T-helper 17 cell (primary cell): ENCODE data around the gene TRAF7. TPM values are rescaled to one million over a fixed set of nuclear protein-coding genes. Genes with fewer than 3 reads are reported as not detected.
A peak's percentile ranks its signal among the peaks of the same experiment; 100 is the strongest.
"Not testable (repeated sequence)": the region's sequence is repeated elsewhere in the genome, so short reads cannot be mapped to it uniquely, and the experiment has no call there.

ENCODE experiments used
- ATAC-seq: fragments of 150-1000 bp; cut with Tn5 transposase; 2 replicates; pipeline ENCODE4 v1.10.0; 2021; ENCODE audit warnings: mild to moderate bottlenecking, moderate library complexity
- DNase-seq, 3 donors: peaks; one replicate each; pipeline versions ENCODE4 v3.0.0 to v3.0.0-alpha.2; 2020 to 2021
- H3K9me3 ChIP-seq: one replicate; pipeline ENCODE4 v1.7.0; 2013; ENCODE audit warnings: low read length, mild to moderate bottlenecking; ENCODE audit not compliant: control insufficient read depth, poor library complexity, severe bottlenecking
- H3K27ac Mint-ChIP-seq: one replicate; pipeline ENCODE4 v1.8.0; 2022; ENCODE audit warnings: mild to moderate bottlenecking, moderate library complexity, mixed read lengths
- H3K27me3 Mint-ChIP-seq: one replicate; pipeline ENCODE4 v1.8.0; 2022; ENCODE audit warnings: mixed read lengths
- H3K36me3 Mint-ChIP-seq: one replicate; pipeline ENCODE4 v1.8.0; 2022; ENCODE audit warnings: low read depth, mixed read lengths
- H3K4me1 Mint-ChIP-seq: one replicate; pipeline ENCODE4 v1.8.0; 2022; ENCODE audit warnings: mild to moderate bottlenecking, mixed read lengths
- H3K4me3 Mint-ChIP-seq: one replicate; pipeline ENCODE4 v1.8.0; 2022; ENCODE audit warnings: mild to moderate bottlenecking, moderate library complexity, mixed read lengths
- total RNA-seq, 4 donors: library from RNA in 2 of 4; stranded (reverse) in 2 of 4; gene quantifications; one replicate each; pipeline ENCODE4 v1.2.3 and lab custom pipeline; 2022 to 2026

TRAF7 gene
- total RNA-seq, 2 donors from 2014 or later: 32.4 to 35.0 TPM

DNA sequence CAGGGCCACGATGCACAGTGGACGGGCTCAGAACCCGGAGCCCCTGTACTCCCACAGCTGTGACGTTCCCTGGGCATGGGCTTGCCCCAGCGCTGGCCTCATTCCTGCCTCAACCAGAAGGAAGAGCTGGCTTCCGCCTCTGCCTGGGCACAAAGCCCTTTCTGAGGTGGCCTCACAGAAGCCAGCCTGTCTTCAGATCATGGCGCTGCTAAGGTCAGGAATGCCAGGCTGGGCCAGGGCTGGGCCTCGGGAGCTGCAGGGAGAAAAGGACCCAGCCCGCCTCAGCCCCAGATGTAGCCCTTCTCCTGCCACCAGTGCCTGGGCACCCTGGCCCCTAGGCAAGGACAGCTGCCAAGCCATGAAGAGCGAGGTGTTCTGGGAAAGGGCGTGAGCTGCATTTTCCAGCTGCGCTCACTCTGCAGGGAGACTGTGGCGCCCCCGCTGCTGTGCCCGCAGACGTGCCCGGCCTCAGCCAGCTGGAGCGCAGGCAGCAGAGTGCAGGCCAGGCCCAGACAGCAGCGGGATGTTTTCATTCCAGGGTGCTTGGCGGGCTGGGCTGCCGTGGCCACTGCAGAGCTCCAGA, 29.3 kb upstream of the TRAF7 start:
- not testable (repeated sequence) for H3K27ac Mint-ChIP-seq, H3K9me3 ChIP-seq, H3K27me3 Mint-ChIP-seq, ATAC-seq, H3K4me3 Mint-ChIP-seq, H3K36me3 Mint-ChIP-seq, DNase-seq
- peaks cover 10% of the 10 kb centered on the region for H3K4me1 Mint-ChIP-seq

DNA sequence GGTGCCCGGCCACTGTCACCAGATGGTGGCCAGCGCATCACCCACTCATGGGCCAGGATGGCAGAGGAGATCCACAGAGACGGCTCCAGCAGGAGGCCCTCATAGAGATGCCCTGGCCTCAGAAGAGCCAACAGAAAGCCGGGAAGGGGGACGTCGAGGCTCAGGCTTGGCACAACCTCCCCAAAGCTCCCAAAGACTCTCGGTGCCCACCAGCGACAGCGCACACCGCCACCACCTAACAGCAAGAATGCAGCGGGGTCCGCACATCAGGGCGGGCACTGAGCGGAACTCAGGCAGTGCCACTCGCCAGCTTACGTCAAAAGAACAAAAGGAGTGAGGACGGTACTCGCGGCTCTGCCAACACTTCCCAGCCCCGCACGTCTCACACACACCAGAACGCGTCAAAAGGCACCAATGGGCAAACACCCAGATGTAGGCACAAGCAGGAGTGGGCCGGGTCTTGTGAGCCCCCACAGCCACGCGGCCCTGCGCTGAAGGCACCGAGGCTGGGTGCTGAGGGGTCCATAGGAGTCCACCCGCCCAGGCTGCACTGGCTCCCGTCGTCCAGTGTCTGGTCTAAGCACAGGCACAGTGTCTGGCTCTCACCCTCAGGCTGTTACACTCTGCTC, 28.5 kb upstream of the TRAF7 start:
- peaks cover 10% of the 10 kb centered on the region for H3K4me1 Mint-ChIP-seq
- H3K4me3 Mint-ChIP-seq, ATAC-seq, H3K36me3 Mint-ChIP-seq, H3K27me3 Mint-ChIP-seq, H3K9me3 ChIP-seq, DNase-seq: not testable (repeated sequence)
- H3K27ac Mint-ChIP-seq: peak overlapping the region; percentile 37

DNA sequence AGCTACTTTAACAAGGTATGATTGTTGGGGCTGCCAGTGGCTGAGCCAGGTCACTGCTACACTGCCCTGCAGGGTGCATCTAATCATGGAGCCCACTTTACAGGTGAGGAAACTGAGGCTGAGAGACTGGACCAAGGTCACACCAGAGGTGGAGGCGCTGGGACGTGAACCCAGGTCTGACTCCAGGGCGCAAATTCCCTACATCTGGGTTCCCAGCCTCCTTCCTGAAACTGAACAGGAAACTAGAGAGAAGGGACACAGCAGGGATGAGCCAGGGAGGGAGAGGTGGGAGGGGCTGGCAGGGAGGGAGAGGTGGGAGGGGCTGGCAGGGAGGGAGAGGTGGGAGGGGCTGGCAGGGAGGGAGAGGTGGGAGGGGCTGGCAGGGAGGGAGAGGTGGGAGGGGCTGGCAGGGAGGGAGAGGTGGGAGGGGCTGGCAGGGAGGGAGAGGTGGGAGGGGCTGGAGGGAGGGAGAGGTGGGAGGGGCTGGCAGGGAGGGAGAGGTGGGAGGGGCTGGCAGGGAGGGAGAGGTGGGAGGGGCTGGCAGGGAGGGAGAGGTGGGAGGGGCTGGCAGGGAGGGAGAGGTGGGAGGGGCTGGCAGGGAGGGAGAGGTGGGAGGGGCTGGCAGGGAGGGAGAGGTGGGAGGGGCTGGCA, 27.8 kb upstream of the TRAF7 start:
- Mint-ChIP-seq H3K27ac (peak overlapping the region; percentile 37), H3K4me1 (peaks cover 10% of the 10 kb centered on the region)
- DNase-seq (peak in 1 of 3 donors; percentile 49), ATAC-seq (peak; percentile 5)
- not testable (repeated sequence) for H3K9me3 ChIP-seq, H3K4me3 Mint-ChIP-seq, H3K36me3 Mint-ChIP-seq, H3K27me3 Mint-ChIP-seq

DNA sequence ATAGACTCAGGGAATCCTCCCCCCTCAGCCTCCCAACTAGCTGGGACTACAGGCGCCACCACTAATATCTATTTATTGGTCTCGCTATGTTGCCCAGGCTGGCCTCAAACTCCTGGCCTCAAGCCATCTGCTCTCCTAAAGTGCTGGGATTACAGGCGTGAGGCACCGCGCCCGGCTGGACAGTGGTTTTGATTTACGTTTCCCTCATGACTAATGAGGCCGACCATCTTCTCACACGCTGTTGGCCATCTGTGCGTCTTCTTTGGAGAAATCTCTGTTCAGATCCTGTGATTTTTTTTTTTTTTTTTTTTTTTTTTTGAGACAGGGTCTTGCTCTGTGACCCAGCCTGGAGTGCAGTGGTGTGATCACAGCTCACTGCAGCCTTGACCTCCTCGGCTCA, 26.3 kb upstream of the TRAF7 start:
- not testable (repeated sequence) for H3K27me3 Mint-ChIP-seq, H3K4me3 Mint-ChIP-seq, ATAC-seq, DNase-seq, H3K36me3 Mint-ChIP-seq, H3K9me3 ChIP-seq
- Mint-ChIP-seq H3K27ac (peak overlapping the region; percentile 16), H3K4me1 (peaks cover 10% of the 10 kb centered on the region)

DNA sequence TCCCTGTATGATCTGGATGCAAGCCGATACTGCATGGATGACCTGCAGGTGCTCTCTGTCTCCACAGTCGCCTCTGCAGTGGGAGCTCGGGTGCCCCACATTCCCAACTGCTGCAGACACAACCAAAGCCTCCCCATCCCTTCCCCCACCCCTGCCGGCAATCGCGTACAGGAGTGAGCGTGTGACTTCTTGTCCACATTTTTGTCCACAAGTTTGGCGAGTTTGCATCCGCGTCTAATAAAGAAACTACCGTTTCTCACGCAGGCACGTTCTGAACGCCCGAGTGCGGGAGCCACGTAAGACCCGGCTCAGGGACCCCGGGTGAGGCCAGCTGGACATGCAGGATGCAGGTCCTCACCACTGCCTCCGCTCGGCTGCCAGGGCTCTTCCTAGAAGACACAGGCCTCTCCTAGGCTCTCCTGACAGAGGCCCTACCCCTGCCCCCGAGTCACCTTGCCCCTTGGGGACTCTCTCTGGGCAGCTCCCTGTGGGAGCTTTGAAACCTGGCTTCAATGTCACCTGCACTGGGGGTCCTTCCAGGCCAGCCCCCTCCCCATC, 25.6 kb upstream of the TRAF7 start:
- not testable (repeated sequence) for H3K27me3 Mint-ChIP-seq, DNase-seq, H3K27ac Mint-ChIP-seq

DNA sequence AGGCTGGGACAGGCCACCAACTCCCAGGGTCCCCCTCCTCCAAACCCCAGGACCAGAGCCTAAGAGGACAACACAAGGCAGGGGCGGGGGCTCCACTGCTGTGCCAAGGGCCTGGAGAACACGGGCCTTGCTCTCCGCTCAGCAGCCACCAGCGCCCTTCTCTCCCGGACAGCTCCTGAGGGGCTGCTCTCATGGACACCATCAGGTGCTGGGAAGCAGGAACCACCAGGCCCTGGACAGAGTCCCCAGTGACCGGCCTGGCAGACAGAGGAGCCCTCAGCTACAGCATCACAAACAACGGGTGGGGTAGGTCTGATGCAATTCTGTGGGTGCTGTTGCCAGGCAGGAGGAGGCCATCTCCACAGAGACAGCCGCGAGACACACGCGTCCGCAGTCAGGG, 21.8 kb upstream of the TRAF7 start:
- not testable (repeated sequence) for ATAC-seq, H3K4me1 Mint-ChIP-seq, H3K27ac Mint-ChIP-seq, H3K36me3 Mint-ChIP-seq, DNase-seq, H3K9me3 ChIP-seq, H3K27me3 Mint-ChIP-seq
- peak overlapping the region; percentile 28 for H3K4me3 Mint-ChIP-seq

More for the DNA sequence above, 25.6 kb upstream of the TRAF7 start:
- not testable (repeated sequence) for H3K36me3 Mint-ChIP-seq, H3K9me3 ChIP-seq, H3K4me3 Mint-ChIP-seq, ATAC-seq
- peaks cover 12% of the 10 kb centered on the region for H3K4me1 Mint-ChIP-seq

DNA sequence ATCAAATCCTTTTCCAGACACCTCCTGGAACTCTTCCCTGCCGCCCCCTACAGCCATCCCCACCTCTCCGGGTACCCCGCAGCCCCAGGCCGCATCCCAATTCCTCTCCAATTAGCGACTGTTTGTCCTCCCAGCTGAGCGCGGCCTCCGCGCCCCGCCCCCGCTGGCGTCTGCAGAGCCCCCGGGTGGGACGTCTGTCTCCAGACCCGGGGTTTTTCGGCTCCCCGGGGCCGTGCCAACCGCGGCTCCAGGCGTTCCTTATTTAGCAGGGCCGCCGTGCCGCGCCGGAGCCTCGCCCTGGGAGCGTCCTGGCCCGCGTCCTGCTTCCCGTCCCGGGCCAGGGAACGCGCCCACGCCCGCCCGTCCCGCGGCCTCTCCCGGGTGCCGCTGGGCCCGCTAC, 20.5 kb upstream of the TRAF7 start:
- not testable (repeated sequence) for H3K9me3 ChIP-seq, ATAC-seq, H3K36me3 Mint-ChIP-seq, DNase-seq, H3K27me3 Mint-ChIP-seq, H3K4me1 Mint-ChIP-seq, H3K27ac Mint-ChIP-seq
- H3K4me3 Mint-ChIP-seq: peak overlapping the region; percentile 86

DNA sequence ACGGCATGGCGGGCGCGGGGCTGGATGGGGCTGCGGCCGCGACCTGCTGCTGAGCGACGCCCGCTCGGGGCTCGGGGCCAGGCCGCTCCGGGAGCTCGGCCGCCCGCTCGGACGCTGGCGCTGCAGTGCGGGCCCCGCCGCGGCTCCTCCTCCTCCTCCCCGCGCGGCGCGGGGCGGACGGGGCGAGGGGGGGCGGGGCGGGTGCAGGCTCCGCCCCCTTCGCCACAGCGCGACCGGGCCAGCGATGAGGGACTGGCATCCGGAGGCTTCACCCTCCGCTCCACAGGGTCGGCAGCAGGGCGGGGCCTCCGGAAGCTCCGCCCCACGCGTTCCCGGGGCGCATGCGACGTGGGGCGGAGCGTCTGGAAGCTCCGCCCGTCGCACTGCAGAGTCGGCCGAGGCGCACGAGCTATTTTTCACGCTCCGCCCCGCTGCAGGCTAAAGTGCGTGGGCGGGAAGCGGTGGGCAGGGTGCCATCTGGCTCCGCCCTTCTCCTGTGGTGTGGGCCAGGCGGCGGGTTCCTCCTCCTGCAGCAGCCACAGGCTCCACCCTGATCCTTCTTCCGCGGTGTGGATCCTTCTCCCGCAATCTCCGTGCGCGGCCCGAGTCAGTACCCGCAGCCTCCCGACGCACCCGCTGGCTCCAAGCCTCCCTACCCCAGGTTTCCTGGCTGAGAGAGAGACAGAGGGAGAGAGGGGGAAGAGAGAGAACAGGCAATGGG, 19.7 kb upstream of the TRAF7 start, which contains the start of gene PKD1:
Gene PKD1, minus strand, starts transcription at position 129 of the 721 bp plus-strand sequence. CDS start 209 bp downstream, outside the sequence.
- Mint-ChIP-seq H3K27ac (peak within 1 kb of the TSS; percentile 93), H3K4me1 (peaks cover 12% of the 10 kb centered on the region), H3K4me3 (peak within 1 kb of the TSS; percentile 92)
- DNase-seq (peak; percentile 98 to 100 (median 100)), ATAC-seq (peak; percentile 83)
- H3K9me3 ChIP-seq, H3K36me3 Mint-ChIP-seq, H3K27me3 Mint-ChIP-seq: not testable (repeated sequence)

DNA sequence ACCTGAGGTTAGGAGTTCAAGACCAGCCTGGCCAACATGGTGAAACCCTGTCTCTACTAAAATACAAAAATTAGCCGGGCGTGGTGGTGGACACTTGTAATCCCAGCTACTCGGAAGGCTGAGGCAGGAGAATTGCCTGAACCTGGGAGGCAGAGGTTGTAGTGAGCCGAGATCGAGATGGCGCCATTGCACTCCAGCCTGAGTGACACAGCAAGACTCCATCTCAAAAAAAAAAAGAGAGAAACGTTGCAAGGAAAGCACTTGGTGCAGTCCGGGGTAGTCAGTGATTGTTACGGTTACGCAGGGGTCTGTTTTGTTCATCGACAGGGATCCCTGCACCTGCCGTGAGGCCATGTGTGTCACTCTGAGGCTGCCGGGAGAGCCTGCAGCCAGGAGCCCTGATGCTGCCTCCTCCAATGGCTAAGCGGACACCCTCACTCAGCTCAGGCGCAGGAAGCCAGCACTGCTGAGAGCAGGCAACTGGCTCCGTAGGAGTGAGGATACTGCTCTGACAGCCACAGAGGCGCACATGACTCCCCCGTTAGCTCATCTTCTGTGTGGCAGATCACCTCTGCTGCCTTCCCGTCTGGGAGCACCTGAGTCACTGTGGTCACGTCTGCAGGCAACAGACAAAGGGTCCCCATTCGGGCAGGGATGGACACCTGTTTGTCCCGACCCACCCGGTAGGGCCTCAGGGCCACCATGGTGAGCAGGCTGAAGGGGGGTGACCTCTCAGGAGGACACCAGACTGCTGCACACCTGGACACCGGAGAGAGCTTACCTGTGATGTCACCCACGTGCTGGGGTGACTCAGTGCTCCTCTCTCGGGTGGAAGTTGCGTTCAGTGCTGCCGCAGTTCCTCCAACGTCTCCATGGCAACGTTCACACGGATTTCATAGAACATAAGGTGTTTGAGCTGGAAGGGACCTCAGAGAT, 12.4 kb upstream of the TRAF7 start:
- Mint-ChIP-seq H3K36me3 (no peaks in the 10 kb centered on the region), H3K4me1 (peaks cover 9% of the 10 kb centered on the region), H3K4me3 (no peak overlapping the region), H3K27ac (no peak overlapping the region), H3K27me3 (no peaks in the 10 kb centered on the region)
- ATAC-seq (no peak), DNase-seq (no peak)
- no peaks in the 10 kb centered on the region for H3K9me3 ChIP-seq

DNA sequence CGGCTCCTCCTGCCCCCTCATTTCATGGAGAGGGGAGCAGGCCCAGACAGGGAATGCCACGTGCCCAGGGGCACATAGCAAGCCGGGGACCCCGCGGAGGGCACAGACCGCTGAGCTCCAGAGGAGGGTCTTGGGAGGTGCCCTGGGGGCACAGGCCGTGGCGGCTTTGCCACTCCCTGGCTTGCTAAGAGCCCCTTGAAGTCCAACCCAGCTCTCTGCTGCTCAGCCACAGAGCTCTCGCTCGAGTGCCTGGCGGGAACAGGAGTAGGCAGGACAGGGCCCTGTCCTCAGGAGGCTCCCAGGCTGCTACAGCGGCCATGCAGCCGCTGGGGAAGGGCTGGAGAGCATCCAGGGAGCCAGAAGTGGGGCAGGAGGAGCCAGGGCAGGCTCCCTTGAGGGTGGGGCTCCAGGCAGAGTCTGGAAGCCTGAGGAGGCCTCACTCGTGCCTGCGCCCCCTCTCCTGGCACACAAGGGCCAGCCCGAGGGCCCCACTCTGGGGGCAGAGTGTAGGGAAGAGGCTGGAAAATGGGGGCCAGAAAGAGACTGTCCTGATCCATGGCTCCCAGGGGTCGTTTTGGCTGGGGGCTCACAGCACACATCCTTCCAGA, 11.6 kb upstream of the TRAF7 start:
- Mint-ChIP-seq H3K4me3 (no peak overlapping the region), H3K27ac (no peak overlapping the region), H3K27me3 (no peaks in the 10 kb centered on the region), H3K36me3 (no peaks in the 10 kb centered on the region), H3K4me1 (peaks cover 9% of the 10 kb centered on the region)
- ATAC-seq (no peak), DNase-seq (no peak)
- no peaks in the 10 kb centered on the region for H3K9me3 ChIP-seq

DNA sequence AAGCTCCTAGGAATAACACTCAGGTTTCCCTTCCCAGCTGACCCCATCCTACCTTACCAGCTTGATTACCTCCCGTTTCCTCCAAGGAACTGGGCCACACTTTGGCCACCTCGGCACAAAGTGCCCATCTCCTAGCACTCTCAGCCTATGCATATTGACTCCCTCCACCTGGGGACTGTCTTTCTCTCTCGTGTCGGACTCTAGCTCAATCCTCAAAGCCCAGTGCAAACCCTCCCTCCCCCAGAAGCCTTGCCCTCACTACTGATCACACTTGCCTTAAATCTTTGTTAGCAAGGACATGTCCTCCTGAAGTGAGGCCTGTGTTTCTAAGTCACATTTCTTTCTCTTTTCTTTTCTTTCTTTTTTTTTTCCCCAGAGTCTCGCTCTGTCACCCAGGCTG, 9.7 kb upstream of the TRAF7 start:
- no peaks in the 10 kb centered on the region for H3K36me3 Mint-ChIP-seq
- no peak overlapping the region for H3K27ac Mint-ChIP-seq
- ATAC-seq (no peak), DNase-seq (no peak)
- no peaks in the 10 kb centered on the region for H3K27me3 Mint-ChIP-seq
- H3K9me3 ChIP-seq: no peaks in the 10 kb centered on the region
- H3K4me3 Mint-ChIP-seq: no peak overlapping the region
- peaks cover 6% of the 10 kb centered on the region for H3K4me1 Mint-ChIP-seq

DNA sequence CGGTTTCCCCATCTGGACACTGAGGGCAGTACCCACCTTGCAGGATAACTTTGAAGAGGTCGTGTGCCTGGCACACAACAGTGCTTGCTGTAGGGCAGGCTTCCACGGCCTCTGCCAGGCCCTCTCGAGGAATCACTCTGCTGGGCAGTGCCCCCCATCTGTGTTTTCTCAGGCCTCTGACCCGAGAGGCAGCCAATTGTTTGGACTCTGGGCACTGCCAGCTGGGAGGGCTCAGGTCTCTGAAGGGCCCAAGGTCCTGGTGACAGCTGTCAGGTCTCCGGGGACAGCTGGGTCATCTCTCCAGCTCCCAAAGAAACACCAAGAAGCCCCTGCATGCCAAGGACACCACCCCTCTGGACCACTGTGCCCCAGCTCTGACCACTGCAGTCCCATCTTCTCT, 8.2 kb upstream of the TRAF7 start:
- no peaks in the 10 kb centered on the region for H3K9me3 ChIP-seq
- DNase-seq: no peak
- no peak overlapping the region for H3K27ac Mint-ChIP-seq
- H3K4me3 Mint-ChIP-seq: peak overlapping the region; percentile 36
- ATAC-seq: no peak
- H3K27me3 Mint-ChIP-seq: no peaks in the 10 kb centered on the region
- peaks cover 12% of the 10 kb centered on the region for H3K4me1 Mint-ChIP-seq
- no peaks in the 10 kb centered on the region for H3K36me3 Mint-ChIP-seq
